RWPE2 (cell line): ENCODE data around the gene CAP1.

Experiments used
- ATAC-seq: fragments of 200-7000 bp; cut with Tn5 transposase; 3 replicates; pipeline ENCODE4 v1.9.1; 2021; ENCODE audit warnings: low read depth
- DNase-seq: peaks from one replicate; pipeline ENCODE4 v3.0.0-alpha.2; 2020; ENCODE audit warnings: low spot score
- H3K27ac ChIP-seq: fragments of 450-650 bp; 2 replicates; pipeline ENCODE4 v1.5.1; 2017; ENCODE audit warnings: mild to moderate bottlenecking; ENCODE audit not compliant: poor library complexity, severe bottlenecking
- H3K27me3 ChIP-seq: fragments of 250-450 bp; sonication (Bioruptor Pico); 2 replicates; pipeline ENCODE4 v1.5.1; 2021; ENCODE audit warnings: mild to moderate bottlenecking, moderate library complexity; ENCODE audit not compliant: insufficient read depth, poor library complexity, severe bottlenecking
- H3K36me3 ChIP-seq: fragments of 250-450 bp; sonication (Bioruptor Pico); 2 replicates; pipeline ENCODE4 v1.5.1; 2020; ENCODE audit warnings: low read depth, mild to moderate bottlenecking, moderate library complexity
- H3K4me1 ChIP-seq: fragments of 250-450 bp; sonication (Bioruptor Pico); 2 replicates; pipeline ENCODE4 v1.5.1; 2021; ENCODE audit warnings: mild to moderate bottlenecking, moderate library complexity; ENCODE audit not compliant: insufficient read depth, poor library complexity, severe bottlenecking
- H3K4me3 ChIP-seq: fragments of 250-450 bp; sonication (Bioruptor Pico); 2 replicates; pipeline ENCODE4 v1.5.1; 2021; ENCODE audit warnings: mild to moderate bottlenecking, moderate library complexity; ENCODE audit not compliant: severe bottlenecking
- H3K9me3 ChIP-seq: fragments of 250-450 bp; sonication (Bioruptor Pico); 2 replicates; pipeline ENCODE4 v1.5.1; 2021; ENCODE audit warnings: mild to moderate bottlenecking, moderate library complexity; ENCODE audit not compliant: severe bottlenecking
- TF ChIP-seq, protein P1 (sequence below): fragments of 450-650 bp; IDR thresholded peaks from one replicate; pipeline ENCODE4 v1.5.1; 2017; ENCODE audit warnings: mild to moderate bottlenecking, moderate library complexity; ENCODE audit not compliant: poor library complexity, severe bottlenecking

Gene CAP1

GRCh38 chr1:40059960-40060750 is 19.6 kb downstream of the CAP1 start:
- peak overlapping the region; percentile 81 for H3K27ac ChIP-seq
- ATAC-seq = 0 out of 3 replicates have a peak, but pooled peaks have one; percentile 9

GRCh38 chr1:40064797-40065499 is 24.4 kb downstream of the CAP1 start:
- TF ChIP-seq, protein P1, sequence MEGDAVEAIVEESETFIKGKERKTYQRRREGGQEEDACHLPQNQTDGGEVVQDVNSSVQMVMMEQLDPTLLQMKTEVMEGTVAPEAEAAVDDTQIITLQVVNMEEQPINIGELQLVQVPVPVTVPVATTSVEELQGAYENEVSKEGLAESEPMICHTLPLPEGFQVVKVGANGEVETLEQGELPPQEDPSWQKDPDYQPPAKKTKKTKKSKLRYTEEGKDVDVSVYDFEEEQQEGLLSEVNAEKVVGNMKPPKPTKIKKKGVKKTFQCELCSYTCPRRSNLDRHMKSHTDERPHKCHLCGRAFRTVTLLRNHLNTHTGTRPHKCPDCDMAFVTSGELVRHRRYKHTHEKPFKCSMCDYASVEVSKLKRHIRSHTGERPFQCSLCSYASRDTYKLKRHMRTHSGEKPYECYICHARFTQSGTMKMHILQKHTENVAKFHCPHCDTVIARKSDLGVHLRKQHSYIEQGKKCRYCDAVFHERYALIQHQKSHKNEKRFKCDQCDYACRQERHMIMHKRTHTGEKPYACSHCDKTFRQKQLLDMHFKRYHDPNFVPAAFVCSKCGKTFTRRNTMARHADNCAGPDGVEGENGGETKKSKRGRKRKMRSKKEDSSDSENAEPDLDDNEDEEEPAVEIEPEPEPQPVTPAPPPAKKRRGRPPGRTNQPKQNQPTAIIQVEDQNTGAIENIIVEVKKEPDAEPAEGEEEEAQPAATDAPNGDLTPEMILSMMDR = no peak
- no peak for DNase-seq
- peak overlapping the region; percentile 44 for H3K27ac ChIP-seq
- no peaks in the 10 kb centered on the region for H3K9me3 ChIP-seq
- ATAC-seq = no peak
- H3K4me1 ChIP-seq = peaks cover 16% of the 10 kb centered on the region
- H3K27me3 ChIP-seq = no peaks in the 10 kb centered on the region
- no peak overlapping the region for H3K4me3 ChIP-seq
- H3K36me3 ChIP-seq = peaks cover 100% of the 10 kb centered on the region

More at GRCh38 chr1:40059960-40060750, 19.6 kb downstream of the CAP1 start:
- H3K4me1 ChIP-seq = peaks cover 31% of the 10 kb centered on the region
- TF ChIP-seq, protein P1 = no peak
- no peaks in the 10 kb centered on the region for H3K27me3 ChIP-seq
- DNase-seq = no peak
- no peak overlapping the region for H3K4me3 ChIP-seq
- H3K9me3 ChIP-seq = no peaks in the 10 kb centered on the region
- H3K36me3 ChIP-seq = peaks cover 86% of the 10 kb centered on the region

DNA sequence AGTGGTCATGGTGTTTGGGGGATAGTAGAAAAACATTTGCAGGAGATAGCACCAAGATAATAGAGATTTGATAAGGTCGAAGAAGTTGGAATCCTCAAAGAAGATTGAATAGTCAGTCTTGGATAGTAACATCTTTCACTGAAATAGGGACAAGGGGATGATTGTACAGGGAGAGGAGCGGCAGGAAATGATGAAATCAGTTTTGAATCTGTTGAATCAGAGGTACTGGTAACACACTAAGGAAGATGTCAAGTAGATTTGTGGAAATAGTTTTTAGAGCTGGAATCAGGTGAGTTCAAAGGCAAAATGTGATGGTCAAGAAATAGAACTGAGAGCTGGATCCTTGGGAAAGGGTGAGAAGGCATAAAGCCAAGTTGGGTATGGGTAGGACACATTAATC is 26.5 kb downstream of the CAP1 start:
- Histone ChIP-seq H3K27ac (peak overlapping the region; percentile 44), H3K36me3 (peaks cover 99% of the 10 kb centered on the region), H3K9me3 (no peaks in the 10 kb centered on the region), H3K27me3 (no peaks in the 10 kb centered on the region), H3K4me3 (no peak overlapping the region), H3K4me1 (peaks cover 11% of the 10 kb centered on the region)
- TF ChIP-seq, protein P1 = no peak
- ATAC-seq (peak; percentile 76), DNase-seq (no peak)

GRCh38 chr1:40067851-40068250 is 27.3 kb downstream of the CAP1 start:
- Histone ChIP-seq H3K9me3 (no peaks in the 10 kb centered on the region), H3K4me3 (no peak overlapping the region), H3K4me1 (peaks cover 11% of the 10 kb centered on the region), H3K27me3 (no peaks in the 10 kb centered on the region), H3K27ac (peak overlapping the region; percentile 44), H3K36me3 (peaks cover 98% of the 10 kb centered on the region)
- ATAC-seq (no peak), DNase-seq (no peak)
- TF ChIP-seq, protein P1 = no peak

- no peak overlapping the region for H3K4me3 ChIP-seq
- H3K27ac ChIP-seq = no peak overlapping the region
- peaks cover 12% of the 10 kb centered on the region for H3K4me1 ChIP-seq
- no peaks in the 10 kb centered on the region for H3K9me3 ChIP-seq
- DNase-seq (no peak), ATAC-seq (no peak)
- H3K27me3 ChIP-seq = no peaks in the 10 kb centered on the region
- TF ChIP-seq, protein P1 = no peak
- peaks cover 90% of the 10 kb centered on the region for H3K36me3 ChIP-seq
Observed at GRCh38 chr1:40072142-40072541, 31.6 kb downstream of the CAP1 start.
